DMS79 treated with DMSO at 0.1 percent for 48 hours (cell line): ENCODE data around the gene SHISAL1.
"Not testable (repeated sequence)": the region's sequence is repeated elsewhere in the genome, so short reads cannot be mapped to it uniquely, and the experiment has no call there.

Source experiments
- DNase-seq: peaks from one replicate; lab custom pipeline; 2025; lab: John Stamatoyannopoulos, UW

Gene SHISAL1

DNA sequence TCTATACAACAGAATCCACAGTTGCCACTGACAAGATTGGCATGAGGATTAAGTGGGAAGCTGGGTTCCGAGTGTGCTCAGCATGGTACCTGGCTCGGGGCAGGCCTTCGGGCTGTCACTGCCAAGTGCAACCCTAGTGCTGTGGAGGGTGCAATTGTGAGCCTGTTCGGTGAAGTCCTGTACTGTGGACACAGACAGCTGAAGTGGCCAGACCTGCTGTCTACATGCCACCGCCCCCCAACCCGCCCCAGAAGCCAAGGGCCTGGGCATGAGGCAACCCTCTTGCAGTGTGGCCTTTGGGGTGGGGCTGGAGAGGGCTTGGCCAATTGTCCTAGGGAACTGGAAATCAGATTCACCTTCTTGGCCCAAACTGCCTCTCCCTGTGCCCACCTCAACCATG is 15.6 kb upstream of the SHISAL1 start:
- DNase-seq, result no peak

DNA sequence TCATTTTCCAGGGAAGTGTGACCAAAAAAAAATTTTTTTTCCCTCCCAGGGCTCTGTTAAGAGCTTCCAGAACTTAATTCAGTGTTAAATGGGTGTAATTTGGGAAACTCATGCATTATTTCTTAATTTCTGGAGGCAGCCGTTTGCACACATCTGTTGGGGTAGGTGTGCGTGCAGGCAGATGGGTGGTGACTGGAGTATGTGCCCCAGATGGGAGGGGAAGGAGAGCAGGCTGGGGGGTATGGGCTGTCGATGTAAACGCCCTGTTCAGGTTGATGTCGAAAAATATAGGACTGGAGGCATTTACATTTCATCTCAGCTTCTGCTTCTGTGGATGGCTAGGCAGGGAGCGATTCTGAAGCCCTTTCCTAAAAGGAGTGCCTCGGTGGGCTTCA is 13.7 kb upstream of the SHISAL1 start:
- no peak for DNase-seq

DNA sequence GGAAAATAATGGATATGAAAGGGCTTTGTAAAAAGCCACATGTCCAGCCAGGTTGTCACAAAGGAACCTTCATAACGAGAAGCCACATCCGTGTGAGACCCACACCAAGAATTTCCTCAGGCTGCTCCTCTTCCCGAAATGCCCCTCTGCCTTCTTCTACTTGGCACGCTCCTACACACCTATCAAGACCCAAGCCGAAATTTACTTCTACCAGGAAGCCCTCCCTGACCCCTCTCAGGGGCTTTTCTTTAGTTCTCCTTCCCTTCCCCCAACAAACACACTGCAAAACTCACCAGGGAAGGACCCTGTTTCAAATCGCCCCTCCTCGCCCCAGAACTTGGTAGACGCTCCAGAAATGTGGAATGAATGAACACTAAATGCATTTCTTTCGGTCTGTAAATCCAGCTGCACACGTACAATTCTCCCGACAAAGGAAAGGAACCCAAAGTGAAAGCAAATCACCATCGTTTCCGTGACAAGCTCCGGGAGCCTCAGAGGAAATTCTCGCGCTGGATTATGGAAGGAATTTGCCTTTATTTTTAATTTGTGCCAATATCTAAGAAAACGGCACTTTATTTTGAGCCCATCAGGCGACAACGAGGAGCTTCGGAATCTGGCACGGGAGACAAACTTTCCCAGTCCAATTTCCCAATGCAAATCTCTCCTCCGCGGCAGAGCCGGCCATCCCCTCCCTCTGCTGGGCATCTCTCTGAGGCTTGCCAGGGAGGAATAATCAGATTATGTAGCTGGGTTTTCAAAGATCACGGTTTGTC is 13.2 kb upstream of the SHISAL1 start:
- peak; percentile 33 for DNase-seq

DNA sequence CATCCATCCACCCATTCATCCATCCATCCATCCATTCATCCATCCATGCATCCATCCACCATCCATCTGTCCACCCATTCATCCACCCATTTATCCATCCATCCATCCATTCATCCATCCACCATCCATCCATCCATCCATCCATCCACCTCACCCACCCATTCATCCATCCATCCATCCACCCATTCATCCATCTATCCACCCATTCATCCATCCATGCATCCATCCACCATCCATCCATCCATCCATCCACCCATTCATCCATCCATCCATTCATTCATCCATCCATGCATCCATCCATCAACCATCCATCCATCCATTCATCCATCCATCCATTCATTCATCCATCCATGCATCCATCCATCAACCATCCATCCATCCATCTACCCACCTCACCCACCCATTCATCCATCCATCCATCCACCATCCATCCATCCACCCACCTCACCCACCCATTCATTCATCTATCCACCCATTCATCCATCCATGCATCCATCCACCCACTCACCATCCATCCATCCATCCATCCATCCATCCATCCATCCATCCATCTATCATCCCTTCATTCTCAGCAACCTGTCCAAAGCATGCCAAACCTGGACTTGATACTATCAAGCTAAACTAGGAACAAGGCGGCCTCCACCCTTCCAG is 10.5 kb upstream of the SHISAL1 start:
- not testable (repeated sequence) for DNase-seq

DNA sequence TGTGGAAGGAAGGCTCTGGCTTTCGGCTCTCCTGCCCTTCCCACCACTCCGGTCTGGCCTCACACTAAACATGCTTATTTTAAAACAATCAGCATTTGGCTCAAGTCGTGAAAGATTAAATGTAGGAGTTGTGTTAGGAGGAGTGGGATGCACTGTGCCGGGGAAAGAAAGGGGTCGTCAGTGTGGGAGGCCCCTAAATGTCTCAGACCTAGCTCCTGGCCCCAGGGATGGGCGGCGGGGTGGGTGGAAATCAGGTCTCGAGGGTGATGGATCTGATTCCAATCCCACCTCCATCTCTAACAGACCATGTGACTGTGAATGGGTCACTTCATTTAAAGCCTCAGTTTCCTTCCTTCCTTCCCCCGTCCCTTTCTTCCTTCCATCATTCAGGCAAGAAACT is 6.9 kb upstream of the SHISAL1 start:
- DNase-seq, result no peak

DNA sequence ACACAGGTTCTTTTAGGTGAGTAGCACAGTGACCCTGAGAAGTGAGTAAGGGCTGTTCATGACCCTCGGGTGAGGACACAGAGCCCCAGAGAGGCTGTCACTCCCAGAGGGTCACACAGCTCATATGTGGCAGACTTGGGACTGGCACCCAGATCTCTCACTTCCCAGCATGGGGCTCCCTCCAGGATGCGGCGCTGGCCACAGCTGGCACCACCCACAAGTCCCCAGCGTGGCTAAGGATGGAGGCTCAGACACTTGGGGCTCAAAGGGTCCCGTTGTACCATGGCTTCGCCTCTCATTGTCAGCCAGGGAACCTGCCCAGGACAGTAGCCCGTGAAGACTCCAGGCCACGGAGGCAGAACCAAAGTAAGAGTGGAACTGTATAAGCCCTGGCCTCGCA is 6.0 kb upstream of the SHISAL1 start:
- DNase-seq, result no peak

DNA sequence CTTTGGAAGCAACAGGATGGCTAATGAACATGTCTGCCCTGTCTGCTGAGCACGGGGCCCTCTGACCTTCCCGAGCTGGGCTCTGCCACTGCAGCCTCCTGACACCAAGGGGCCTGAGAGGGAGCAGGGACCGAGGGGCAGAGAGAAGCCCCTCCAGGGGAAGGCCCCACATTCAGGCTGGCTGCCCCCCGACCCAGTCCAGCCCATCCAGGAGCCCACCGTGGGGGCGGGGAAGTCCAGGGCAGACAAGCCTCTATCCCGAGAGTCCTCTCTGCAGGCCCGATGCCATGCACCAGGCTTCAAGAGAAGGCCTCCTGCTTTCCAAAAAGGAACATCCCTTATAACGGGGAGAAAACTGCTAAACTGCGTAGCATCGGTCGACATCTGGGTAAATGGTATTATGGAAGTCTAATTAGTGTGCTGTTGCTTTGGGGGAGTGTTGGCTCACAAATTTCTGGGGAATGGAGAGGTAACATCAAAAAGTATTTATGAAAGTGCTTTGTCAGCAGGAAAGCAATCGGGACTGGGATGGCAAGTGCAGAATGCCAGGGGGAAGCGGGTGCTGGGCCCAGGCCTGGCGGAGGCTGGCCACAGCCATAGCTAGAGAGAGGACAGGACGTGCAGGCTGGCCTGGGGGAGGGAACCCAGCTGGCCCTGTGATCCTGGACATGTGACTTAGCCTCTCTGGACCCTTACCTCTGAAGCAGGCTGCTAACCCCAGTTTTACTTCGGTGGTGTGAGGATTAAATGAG is 5.3 kb upstream of the SHISAL1 start:
- DNase-seq, result no peak

DNA sequence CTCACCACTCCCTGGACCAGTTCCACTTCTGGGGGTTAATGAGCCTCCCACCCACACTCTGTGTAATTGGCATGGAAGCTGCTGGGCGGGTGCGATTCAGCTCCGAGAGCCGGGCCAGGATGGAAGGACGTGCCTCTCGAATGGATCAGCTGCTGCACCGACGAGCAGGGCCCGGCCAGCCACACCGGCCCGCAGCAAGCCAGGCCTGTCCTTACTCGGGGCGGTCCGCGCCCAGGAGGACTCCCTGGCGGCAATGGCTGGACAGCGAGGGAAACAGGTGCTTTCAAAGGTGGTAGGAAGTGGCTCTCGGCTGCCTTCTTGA is 4.3 kb upstream of the SHISAL1 start:
- DNase-seq, result no peak

DNA sequence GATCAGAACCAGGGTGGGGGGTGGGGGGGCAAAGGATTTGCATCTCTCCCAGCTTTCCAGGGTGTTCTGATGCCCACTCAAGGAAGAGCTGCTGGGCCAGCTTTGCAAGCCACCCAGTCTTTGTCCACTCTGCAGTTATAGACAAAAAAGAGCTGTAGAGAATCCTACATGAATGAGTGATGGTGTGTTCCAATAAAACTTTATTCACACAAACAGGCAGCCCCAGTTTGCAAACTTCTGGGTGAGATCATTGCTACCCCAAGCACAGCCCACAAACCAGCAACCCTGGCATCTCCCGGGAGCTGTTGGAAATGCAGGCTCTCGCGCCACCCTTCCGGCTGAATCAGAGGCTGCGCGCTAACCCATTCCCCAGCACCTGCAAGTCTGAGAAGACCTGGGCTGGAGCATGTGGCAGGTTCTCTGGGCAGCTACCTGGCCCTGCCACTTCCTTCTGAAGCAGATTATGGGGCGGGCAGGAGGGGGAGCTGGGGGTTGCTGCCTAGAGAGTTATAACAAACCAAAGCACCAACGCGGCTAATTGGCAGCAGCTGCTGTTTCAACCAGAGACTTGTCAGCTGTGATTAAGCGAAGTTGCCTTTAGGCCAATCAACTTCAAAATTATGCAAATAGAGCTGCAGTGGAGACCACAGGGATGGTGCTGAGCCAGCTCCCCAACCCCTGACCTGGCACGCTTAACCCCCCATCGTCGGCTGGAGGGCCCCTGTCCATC is 3.8 kb upstream of the SHISAL1 start:
- no peak for DNase-seq

DNA sequence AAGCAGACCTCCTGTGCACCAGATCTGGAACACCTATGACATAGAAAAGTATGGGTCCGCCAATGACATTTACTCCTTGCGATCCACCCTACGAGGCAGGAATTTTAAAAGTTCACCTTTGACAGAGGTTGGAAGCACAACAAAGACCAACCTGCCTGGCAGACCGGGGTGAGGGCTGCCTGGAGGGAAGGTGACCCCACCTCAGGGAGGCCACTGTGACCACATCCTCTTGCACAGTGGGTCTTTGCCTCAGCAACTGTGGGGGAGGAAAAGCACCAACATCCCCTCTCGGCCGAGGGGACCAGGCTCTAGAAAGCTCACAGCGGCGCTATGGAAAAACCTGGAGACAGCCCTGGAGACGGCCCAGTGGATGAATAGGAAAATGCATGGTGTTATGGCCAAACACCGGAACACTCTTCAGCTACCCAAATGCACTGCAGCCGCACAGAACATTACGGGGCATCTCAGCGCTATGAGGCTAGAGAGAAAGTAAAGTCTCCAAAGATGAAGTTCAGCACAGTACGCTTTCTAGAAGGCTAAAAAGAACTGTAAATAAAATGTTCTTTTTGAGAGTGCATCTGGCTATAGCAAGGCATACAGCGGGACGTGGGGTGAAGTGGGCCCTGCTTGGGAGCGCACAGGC is 1.8 kb upstream of the SHISAL1 start:
- DNase-seq, result no peak

DNA sequence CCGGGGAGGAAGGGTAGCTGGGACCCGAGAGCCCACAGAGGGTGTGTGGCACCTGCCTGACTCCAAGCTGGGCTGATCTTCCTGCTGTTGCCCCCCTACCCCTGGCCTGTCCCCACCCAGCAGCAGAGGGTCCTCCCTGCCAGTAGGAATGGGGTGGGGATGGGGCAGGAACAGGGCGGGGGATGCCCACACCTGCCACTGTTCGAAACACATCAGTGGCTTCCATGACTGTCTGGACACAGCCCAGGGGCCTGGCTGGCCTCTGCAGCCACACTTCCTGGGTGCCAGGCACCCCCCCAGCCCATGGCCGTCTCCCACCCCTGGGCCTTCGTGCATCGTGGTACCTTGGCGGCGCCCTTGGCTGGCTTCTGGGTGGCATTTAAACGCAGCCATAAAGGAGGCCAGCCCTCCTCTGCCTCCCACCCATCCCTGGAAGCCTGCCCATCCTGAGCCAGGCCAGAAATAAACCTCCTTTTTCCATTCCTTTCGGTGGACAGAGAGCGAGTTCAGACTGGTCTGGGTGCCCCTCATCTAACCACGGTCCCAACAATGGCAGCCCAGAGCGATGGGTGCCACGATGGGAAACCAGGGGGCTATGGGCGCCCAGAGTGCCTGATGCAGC is 745 bp upstream of the SHISAL1 start:
- no peak for DNase-seq

DNA sequence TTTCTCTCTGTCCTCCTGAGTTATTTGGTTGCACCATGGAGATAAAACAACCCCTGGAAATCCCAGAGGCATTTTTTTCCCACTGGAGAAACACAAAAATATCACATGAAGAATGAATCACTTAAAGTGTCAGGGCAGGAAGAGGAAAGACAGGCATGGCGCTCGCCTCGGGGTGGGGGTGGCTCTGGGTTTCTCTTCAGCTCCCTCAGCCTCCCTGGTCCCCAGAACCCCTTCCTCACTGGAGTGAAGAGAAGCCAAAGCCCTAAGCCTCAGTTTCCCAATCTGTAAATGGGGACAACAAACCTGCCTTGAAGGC is 938 bp downstream of the SHISAL1 start:
- no peak for DNase-seq

DNA sequence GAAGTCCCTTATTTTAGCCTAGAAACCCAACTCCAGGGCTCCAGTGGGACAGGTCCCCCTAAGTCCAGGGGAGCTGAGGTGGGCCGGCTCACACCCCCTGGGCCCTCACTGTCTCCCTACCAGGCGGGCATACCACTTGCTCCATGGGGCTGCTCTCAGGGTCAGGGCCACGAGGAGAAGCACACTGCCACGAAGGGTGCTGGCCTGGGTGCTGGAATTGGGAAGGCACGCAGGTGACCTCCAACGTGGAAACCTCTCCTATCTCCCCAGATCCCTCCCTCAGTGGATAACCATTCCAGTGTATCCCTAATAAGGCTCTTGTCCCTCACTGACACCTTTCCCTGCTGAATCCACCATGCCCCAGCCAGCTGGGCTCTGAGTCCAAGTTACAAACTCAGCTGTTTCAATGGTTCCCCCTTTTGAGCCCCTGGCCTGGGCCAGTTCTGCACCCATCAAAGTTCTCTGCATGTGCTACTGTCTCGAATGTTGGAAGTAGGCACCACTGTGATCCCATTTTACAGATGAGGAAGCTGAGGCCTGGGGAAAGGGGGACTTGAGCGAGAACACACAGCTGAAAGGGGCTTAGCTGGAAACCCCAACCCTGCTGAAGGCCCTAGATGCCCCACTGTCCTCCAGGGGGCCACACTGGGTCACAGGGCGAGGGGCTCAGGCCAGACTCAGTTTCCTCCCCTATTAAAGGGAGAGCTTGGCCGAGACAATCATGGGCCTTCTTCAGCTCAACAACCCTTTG is 1.5 kb downstream of the SHISAL1 start:
- DNase-seq, result no peak

DNA sequence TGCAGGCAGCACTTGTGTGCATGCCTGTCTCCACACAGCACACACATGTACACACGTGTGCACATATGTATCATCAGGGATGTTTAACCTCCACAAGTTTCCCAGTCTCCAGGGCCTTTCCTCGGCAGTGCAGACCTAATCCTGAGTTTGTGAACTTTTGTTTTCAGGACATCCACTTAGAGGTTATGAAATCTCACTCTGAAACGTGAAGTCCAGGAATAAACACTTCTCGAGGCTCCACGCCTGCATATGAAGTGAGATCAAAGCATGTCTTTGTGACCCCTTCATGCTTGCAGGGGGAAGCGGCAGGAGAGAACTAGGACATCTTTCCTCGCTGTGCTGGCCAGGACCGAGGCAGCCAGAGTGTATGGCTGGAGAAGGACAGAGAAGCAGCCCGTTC is 3.1 kb downstream of the SHISAL1 start:
- no peak for DNase-seq

DNA sequence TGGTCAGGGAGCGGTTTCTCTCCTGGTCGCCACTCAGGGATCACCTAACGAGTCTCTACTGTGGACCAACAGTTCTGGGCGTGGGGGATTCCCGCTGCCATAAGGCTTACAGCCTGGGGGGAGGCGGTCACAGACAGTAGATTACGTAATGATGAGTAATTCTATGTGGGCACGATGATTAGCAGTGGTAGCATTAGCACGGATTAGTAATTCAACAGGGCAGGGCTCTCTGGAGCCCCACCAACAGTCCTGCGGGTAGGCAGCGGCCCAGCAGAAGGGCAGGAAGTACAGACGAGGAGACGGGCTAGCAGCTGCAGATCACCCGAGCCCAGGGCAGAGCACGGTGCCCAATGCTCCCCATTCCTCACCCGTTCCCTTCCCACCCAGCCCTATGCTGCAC is 3.6 kb downstream of the SHISAL1 start:
- no peak for DNase-seq

DNA sequence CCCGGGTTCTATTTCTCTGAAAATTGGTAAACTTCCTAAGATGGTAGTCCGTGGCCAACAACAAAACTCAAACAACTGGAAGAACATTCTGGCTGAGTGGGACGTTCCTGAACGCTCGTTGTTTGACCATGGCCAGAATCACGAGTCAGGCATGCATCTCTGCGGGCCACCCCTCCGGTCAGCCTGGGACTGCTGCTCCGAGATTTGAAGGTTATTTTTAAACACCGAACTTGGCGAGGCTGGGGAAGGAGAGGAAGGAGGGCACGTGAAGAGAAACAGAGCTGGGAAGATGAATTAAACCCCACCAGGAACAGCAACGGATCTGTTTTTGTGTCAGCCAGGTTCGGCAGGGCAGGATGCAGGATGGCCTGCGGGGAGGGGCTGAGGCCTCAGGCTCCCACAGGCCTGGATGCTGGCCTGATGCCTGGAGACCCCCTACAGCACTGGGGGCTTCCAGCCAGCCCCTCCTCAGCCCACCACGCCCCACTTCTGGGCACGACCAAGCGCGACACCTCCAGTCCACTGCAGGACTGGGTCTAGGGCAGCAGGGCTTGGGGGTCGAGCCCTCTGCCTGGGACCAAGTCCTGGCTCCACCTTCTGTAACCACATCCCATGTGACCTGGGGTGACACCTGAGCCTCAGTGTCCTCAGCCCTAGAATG is 5.1 kb downstream of the SHISAL1 start:
- no peak for DNase-seq

DNA sequence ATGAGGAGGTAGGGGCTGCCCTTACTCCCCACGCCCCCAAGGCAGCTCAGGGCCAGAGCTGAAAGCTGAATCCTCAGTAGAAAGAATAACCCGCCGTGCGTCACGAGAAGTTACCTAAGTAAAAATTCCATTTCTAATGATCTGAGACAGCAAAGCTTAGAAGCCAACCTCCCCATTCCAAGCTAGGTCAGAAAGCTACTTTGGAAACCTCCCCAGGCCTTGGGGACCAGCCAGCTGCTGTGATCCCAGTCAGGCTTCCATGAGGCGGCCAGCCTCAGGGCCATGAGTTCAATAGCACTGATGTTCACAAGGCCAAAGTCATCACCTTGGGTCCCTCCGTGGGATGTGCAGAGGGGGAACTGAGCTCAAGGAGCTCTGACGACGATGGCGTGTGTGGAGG is 6.9 kb downstream of the SHISAL1 start:
- no peak for DNase-seq

DNA sequence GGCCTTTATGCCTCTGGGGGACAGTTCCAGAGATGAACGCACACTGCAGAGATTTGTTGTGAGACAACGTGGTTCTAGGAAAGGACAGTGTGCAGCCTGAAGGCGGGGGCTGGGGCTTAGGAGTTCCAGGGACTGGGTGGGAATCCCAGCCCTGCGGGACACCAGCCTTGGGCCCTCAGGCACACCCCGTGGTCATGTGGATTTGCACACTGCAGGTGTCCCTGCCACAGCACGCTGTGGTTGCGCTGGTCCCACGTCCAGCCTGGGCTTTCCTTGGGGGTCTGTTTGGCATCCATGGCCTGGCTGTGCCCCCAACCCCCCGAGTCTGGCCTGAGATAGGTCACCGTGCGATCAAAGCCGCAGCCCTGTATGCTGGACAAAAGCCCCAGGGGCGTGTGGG is 7.3 kb downstream of the SHISAL1 start:
- DNase-seq, result no peak

DNA sequence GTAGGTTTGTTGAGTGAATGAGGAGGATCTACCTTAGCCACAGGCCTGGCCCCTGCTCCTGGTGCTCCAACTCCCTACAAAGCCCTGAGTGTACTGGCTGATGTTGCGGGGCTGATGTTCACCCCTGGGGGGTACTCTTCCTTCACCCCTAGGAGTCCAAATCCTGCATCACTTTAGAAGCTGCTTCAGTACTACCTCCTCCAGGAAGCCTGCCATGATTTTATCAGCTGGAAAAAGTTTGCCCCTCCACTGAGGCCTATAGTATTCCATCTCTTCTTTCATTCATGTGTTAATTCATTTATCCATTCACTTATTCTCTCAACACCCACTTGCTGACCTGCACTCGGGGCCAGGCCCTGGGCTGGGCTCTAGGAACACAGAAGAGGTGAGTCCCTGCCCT is 7.8 kb downstream of the SHISAL1 start:
- no peak for DNase-seq

DNA sequence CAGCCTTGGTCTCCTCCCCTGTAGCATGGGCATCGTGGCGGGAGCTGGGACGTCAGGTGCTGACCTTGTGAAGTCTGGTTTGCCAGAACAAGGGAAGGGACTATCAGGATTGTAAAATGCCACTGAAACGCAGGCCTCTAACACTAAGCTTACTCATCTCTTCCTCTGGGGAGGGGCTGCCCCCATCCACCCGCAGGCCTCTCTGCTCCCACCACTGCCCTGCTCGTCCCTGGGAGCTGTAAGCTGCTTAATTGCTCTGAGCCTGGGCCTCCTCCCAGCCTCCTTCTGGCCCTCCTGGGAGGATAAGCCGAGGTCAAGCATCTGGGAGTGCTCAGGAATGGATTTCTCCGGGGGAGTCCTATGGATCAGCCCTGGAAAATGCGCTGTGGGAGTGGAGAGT is 8.4 kb downstream of the SHISAL1 start:
- no peak for DNase-seq

DNA sequence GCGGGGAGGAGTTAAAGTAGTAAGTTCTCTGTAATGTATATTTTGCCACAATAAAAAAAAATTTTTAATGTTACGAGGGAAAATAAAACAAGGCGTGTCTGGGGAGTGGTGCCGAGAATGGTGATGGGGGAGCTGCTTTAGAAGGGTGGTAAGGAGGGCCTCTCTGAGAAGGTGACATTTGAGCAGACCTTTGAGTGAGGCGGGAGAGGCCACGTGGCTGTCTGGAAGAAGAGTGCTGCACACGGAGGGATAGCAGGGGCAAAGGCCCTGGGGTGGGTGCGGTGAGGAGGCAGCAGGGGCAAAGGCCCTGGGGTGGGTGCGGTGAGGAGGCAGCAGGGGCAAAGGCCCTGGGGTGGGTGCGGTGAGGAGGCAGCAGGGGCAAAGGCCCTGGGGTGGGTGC is 10.4 kb downstream of the SHISAL1 start:
- DNase-seq, result not testable (repeated sequence)
